Fibroblast of skin of abdomen (primary cell): ENCODE results near the gene PP2D1. TPM values are rescaled to one million over a fixed set of nuclear protein-coding genes. Genes with fewer than 3 reads are reported as not detected.
A peak's percentile ranks its signal among the peaks of the same experiment; 100 is the strongest.
"Not testable (repeated sequence)": the region's sequence is repeated elsewhere in the genome, so short reads cannot be mapped to it uniquely, and the experiment has no call there.

ENCODE experiments used
- DNase-seq: peaks from one replicate; pipeline ENCODE4 v3.0.0-alpha.2; 2013
- polyA plus RNA-seq, 2 experiments: library from polyadenylated mRNA; unstranded; fragments of 120-200 nt; gene quantifications; one replicate each; pipeline ENCODE4 v1.2.1, GENCODE V29; 2013; ENCODE audit not compliant: insufficient read length in 2 of 2

PP2D1 gene, protein sequence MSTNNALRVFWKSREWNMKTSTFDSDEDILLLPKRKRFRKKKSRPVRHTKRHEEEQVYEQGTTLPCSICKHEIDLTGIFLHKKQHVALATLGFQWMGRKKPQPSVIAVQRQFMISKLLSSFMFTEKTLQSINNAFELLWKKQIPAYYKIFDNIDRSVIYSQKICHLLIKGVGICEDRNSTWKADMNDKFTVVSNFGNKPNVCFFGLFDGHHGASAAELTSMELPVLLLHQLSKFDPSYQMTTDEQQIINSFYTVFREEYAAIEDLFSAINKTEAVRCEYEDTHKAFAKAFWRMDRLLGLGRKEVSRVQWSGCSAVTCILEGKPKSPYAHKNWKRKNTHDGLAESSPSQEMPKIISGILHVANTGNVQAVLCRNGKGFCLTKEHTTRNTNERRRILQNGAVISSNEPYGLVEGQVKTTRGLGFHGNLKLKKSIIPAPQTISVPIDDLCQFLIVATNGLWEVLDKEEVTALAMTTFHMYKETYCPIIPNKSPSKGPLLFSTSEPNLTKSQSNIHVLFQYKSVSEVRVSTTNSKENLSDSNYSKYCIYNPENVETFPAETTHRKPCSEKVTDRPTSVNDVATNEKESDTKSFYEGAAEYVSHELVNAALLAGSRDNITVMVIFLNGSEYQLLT
- 0.10 TPM for polyA plus RNA-seq (2013, experiment 1 of 2; ENCODE audit: insufficient read length)
- polyA plus RNA-seq (2013, experiment 2 of 2; ENCODE audit: insufficient read length), result 0.09 TPM

DNA sequence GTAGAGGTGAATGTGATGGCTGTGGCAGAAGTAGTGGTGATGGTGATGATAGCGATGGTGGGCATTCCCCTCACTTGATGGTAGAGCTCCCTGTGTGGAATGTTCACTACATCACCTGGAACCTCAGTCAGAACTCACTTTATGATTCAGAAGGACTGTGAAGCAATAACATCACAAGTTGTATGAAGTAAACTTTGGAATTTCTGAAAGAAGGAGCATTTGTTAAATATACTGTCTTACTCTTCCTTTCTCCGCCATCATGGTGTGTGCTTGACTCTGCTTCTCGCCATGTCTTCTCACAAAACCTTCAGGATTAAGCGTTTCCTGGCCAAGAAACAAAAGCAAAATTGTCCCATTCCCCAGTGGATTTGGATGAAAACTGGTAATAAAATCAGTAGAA, at the start of gene PP2D1:
TSS of gene PP2D1 (minus strand) at position 101 of the 400 bp plus-strand sequence. CDS start 192 bp downstream, outside the sequence.
- DNase-seq, result no peak

DNA sequence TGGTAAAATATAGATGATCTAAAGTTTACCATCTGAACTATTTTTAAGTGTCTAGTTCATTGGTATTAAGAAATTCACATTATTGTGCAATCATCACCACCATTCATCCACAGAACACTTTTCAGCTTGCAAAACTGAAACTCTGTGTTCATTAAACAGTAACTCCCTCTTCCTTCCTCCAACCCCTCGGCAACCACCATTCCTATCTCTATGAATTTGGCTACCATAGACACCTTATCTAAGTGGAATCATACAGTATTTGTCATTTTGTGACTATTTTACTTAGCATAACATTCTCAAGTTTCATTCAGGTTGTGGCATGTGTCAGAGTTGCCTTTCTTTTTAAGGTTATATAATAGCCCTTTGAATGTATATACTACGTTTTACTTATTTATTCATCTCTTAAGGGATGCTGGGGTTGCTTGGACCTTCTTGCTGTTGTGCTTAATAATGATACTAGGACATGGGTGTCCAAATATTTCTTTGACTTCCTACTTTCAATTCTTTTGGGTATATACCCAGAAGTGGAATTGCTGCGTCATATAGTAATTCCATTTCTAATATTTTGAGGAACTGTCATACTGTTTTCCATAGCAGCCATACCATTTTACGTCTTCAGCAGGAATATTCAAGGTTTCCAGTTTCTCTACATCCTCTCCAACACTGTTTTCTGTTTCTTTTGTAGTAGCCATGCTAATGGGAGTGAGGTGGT, 49.1 kb upstream of the PP2D1 start:
- DNase-seq, result no peak

DNA sequence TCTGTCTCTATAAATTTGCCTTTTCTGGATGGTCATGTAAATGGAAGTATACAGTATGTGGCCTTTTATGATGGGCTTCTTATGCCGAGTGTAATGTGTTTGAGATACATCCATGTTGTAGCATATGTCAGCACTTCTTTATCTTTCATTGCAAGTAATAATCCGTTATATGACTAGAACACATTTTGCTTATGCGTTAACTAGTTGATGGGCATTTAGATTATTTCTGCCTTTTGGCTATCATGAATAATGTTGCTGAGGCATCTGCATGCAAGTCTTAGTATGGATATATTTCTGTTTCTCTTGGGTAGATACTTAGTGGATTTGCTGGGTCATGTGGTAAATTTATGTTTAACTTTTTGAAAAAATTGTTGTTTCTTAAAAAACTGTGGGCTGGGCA, 47.9 kb upstream of the PP2D1 start:
- no peak for DNase-seq

DNA sequence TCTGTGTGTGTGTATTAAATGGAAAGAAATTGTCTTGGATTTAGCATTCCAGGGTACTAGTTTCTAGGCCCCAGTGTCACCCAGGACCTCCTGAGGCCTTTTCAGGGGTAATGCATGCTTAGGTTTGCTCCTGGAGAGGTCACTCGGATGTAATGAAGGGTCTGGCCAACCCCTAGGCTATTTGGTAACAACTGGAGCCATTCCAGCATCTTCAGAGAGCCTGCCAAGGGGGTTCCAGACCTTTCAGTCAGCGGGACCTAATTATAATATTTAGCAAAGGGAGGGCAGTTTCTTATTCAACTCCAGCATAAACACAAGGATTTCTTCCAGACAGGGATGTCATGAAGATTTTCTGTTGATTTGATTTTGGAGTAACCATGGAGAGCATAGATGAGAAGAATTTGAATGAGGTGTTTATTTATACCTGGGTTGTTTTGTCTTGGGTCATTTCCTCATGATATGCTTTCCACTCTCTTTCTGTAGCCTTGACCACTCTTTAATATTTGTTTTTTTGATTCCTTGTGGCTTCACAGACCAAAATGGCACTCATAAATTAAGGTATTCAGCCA, 45.6 kb upstream of the PP2D1 start:
- no peak for DNase-seq

DNA sequence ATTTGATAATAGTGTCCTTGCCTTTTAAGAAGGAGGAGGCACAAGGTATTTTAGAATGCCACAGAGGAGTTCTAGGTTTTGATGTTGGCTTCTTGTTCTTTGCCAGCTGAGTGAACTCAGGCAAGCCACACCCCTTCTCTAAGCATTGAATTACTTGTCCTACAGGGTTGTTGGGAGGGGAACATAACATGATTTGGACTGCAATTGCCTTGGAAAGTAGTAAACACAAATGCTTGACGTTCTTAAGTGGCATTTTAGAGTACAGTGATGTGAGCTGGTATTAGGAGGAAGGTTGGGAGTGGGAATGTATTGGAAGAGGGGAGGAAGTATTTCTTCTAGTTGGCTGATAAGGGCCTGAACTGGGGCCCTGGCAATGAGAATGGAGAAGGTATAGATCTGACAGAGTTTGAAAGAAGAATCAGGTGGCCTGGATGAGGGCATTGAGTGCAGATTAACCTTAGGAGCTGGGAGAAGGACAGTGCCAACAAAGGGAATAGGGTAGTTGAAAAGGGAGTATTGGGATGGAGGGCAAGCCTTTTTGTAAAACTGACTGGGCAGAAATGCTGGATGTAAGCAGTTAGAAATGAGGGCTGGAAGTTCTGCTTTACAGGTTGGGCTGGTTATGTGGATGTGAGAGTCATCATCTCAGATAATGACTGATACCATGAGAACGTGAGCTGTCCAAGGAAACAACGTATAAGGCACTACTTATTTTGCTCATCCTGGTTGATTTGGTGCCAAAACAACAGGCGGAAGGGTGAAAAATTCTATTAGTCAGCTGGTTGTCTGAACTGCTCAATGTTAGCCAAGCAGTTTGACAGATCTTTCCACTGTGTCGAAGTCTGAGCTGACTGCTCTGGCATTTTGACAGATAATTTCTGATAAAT, 44.9 kb upstream of the PP2D1 start:
- peak; percentile 73 for DNase-seq

DNA sequence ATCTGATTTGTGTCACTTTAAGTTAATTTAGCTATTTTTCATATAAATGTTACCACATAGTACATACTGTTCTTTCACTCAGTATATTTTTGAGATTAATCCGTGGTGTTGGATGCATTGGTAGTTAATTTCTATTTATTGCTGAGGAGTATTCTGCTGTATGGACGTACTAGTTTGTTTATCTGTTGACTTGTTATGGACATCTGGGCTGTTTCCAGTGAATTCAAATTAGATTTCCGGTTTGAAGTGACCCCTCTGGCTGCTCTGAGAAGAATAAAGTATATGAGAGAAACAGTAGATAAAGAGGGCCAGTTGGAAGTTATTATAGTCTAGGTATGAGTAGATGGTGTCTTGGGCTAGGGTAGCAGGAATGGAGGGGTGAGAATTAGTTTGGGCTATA, 43.8 kb upstream of the PP2D1 start:
- DNase-seq, result no peak

DNA sequence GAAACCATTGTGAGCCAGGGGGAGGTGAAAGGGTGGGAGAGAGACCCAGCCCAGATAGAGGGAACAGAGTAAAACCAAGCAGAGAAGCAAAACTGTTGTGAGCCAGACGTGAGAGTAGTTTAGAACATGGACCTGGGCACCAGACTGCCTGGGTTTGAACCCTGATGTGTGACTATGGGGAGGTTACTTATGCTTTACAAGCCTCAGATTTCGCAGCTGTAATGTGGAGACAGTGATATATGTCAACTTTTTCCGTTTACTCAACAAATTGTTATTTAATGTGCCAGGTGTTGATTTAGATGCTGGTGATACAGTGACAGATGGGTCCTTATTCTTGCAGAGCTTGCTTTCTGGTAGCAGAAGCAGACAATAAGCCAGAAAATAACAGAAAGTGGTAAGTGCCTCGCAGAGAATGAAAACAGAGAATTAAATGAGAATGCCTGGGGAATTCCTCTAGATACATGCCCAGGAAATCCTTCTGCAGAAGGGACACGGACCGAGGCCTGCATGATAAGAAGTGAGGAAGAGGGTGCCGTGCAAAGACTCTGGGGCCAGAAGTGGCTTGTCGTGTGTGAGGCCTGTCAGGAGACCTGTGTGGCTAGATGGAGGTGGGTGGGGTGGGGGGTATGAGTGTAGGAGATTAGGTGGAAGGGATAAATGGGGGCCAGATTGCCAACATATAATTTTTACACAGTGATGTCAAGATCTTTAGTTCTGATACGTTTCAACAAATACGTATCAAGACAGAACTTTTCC, 43.1 kb upstream of the PP2D1 start:
- DNase-seq, result no peak

DNA sequence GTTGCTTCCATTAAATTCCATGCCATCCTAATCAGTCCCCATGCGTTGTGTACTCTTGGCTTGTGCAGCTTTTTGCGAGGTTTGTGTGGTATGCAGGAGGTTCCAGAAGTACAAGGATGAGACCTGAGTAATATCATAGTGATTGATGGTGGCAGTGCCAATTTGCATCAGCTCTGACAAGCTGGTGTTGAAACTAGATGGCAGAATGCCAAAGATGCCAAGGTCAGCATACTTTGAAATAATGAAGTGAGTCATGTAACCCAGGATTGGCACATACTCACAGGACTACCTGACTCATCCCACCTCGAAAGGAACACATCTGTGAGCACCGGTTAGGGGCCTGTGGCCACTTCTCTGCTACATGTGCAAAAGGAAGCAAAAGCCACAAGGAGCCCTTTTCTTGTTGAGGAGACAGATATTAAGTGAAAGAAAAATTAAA, 42.5 kb upstream of the PP2D1 start:
- peak; percentile 79 for DNase-seq

DNA sequence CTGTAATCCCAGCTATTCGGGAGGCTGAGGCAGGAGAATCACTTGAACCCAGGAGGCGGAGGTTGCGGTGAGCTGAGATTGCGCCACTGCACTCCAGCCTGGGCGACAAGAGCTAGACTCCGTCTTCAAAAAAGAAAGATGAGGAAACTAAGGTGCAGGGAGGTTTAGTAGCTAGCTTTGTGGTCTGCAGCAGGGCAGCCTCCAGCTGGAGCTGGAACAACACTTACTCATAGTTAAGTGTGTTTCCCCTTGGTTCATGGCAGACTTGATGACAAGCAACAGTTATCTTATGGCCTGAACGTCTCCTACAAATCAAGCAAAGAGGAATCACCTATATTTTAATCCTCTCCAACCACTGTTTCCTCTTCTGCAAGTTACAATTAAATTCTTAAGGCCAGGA, 40.8 kb upstream of the PP2D1 start:
- no peak for DNase-seq

DNA sequence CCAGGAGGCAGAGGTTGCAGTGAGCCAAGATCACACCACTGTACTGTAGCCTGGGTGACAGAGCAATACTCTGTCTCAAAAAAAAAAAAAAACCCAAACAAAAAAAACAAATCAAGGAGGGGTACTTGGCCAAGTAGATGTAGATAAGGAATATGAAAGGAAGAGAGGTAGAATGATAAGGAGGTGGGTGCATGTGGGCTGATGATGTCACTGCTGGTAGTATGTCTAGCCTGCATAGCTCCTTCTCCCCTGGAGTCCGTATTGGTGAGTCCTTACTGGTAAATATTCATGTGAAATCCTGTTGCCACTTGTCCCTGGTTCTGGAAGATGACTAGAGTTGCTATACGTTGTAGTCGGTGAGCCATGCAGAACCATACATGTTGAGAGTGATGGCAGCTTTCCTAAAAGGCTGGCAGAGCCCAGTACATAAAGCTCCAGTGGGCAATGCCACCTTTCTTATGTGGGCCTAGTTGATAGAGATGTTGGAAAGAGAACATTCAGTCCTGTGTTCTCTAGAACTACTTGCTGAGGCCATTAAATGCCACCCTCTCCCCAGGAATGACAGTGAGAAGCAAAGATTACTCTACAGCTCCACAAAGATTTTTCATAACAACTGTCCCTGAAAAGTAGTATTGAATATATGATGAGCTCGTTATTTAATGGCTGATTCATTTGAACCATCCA, 39.2 kb upstream of the PP2D1 start:
- no peak for DNase-seq

DNA sequence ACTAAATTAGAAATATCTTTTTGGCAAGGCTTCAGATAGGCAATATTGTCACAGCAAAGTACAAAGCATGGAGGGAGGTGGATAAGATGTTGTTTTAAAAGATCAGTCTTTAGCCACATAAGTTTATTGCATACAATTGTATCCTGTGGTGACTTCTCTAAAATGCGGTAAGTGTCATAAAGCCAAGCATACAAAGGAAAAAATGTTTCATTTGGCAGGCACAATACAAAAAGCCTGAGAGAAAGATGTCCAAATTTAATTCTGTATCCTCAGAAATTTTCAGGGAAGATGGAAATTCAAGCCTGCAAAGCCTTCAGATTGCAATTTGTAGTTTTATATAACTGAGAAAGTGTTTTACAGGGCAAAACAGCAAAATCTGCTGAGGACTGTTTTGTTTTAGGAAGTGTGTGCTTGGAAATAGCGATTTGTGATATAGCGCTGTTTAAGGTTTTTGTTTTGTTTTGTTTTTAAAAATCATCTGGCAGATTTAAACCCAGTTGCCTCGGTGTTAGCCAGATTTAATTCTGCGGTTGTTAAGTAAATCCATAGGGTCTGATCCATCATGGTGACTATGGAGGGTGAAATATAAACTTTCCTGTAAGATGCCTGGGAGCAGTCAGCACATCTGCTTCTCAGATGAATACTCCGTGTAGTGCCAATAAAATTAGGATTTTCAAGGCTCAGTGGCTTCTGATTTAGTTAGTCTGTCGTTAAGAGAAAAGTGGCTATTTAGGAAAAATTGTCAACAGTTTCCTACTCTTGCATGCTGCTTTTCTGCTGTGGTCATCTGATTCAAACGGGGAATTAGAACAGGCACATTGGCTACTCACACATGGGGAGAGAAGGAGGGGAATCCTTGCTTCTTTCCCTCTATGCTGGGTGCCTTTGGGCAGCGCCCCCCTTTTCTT, 36.2 kb upstream of the PP2D1 start:
- DNase-seq, result peak; percentile 49

DNA sequence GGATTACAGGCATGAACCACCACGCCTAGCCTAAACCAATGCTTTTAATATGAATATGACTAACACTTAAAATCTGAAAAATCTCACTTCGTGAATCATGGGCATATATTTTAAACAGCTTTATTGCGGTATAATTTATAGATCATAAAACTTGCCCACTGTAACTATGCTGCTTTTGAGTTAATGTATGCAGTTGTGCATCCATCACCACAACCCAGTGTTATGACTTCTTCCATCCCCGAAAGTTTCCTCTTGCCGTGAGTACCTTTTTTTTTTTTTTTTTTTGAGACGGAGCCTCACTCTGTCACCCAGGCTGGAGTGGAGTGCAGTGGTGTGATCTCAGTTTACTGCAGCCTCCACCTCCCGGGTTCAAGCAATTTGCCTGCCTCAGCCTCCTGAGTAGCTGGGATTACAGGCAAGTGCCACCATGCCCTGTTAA, 35.3 kb upstream of the PP2D1 start:
- DNase-seq, result no peak

DNA sequence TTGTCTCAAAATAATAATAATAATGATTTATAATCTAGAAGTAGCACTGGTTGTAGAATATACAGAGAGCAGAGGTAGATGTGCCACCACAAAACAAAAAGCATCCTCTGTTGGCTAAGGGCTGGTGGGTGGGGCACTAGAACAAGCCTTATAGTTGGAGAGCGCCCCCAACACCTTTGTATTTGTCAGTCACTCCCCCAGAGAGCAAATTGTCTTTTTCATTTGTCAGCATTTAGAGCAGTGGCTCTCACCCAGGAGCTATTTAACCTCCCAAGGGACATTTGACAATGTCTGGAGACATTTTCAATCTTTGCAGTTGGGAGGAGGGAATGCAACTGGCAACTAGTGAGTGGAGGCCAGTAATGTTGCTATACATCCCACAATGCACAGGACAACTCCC, 34.5 kb upstream of the PP2D1 start:
- DNase-seq, result no peak

DNA sequence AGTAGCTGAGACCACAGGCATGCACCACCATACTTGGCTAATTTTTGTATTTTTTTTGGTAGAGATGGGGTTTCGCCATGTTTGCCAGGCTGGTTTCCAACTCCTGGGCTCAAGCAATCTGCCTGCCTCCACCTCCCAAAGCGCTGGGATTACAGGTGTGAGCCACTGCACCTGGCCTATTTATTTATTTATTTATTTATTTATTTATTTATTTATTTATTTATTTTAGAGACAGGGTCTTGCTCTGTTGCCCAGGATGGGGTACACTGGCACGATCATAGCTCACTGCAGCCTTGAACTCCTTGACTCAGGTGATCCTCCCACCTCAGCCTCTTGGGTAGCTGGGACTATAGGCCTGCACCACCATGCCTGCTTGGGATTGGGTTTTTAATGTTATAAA, 33.1 kb upstream of the PP2D1 start:
- DNase-seq, result not testable (repeated sequence)

DNA sequence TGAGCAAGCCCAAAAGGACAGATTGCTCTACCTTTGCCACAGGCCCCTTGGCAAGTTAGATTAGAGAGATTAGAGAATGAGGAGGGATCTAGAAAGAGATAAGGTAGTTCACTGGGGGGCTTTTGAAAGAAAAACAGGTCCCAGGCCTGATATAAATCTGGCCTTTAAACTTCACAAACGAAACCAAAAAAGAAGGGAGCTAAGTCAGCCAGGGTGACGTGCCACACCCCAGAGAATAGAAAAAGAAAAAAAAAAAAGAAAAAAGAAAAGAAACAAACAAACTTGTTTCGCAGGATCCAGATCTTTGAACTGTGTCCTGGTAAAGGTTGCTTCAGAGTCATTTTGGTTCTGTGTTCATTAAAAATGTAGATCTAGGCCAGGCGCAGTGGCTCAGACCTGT, 31.8 kb upstream of the PP2D1 start:
- DNase-seq, result no peak

DNA sequence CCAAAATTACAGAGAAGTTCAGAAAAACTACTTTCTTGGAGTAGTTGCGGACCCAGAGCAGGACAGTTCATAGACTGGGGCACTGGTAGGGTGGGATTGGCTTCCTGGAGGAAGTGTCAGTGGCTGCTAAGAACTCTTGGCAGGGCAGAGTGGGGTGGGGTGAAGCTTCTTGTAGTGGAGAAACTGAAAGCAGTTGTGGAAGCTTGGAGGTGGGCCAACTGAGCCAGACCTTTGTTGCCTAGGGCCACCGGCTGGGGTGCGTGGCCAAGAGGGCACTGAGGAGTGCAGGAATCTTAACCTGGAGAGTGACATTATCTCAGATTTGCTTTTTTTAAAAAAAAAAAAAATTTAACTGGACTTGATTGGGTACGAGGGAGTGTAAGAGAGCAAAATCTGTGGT, 31.3 kb upstream of the PP2D1 start:
- DNase-seq, result no peak

DNA sequence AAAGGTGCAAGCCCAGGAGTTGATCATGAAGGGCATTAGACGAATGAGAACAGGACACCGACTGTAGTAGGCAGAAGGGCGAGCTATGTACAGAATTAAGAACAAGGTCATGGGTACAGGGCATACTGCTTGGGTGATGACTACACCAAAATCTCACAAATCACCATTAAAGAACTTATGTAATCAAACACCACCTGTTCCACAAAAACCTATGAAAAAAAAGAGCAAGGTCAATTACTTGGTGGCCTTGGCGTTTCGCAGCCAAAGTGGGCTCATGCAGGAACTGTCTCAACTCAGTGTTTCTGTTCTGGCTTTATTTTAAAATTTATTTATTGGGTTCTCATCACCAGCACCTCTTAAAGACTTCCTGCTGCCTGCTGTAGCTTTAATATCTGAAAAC, 30.3 kb upstream of the PP2D1 start:
- DNase-seq, result no peak

DNA sequence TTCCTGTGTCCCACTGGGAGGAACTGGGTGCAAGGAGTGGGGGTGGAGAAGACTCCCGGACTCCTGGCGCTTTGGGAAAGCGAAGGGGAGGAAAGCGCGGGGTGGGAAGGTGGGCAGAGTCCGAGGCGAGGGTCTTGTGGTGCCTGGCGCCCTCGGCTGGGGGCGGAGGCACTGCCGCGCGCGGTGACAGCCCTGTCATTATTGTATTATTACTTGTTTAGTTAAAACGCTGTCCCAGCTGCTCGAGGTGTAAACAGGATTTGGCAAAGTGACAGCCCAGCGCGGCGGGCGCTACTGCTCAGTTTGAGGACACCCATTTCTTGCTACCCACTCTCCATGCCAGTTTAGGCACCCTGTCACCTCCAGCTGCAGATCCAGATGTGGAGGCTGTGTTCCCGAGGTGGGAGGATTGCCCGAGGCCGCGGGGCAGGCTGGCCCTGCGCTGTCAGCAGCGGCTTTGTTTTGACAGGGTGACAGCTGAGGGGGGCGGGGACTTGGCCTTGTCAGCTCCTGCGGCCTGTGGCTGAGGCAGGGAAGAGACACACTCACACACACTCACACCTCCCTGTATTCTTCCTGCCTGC, 29.2 kb upstream of the PP2D1 start:
- peak; percentile 45 for DNase-seq
